Smooth muscle cell of the brain vasculature (primary cell): ENCODE data around the gene IFT122.
"Not testable (repeated sequence)": the region's sequence is repeated elsewhere in the genome, so short reads cannot be mapped to it uniquely, and the experiment has no call there.

Experiments used
- DNase-seq: peaks from one replicate; pipeline ENCODE4 v3.0.0-alpha.2; 2012; ENCODE audit warnings: low read depth, low spot score

Gene IFT122

DNA sequence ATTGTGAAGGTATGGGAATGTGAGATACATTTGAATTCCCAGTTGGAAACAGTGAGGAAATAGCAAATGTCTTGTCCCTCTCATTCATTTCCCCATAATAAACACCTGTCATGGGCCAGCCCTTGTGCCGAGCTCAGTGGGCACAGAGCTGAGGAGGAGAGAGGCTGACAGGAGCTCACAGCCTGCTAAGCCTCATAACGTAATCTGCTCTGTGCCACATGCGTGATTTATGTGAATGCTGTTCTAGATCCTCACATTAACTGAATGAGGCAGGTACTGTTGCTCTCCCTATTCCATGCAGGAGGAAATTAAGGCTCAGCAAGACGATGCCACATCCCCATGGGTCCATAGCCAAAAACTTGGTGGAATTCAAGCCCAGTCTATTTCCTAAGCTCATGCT, 53.2 kb downstream of the IFT122 start:
- no peak for DNase-seq

- not testable (repeated sequence) for DNase-seq
Measured at GRCh38 chr3:129494499-129494898, 54.5 kb downstream of the IFT122 start.

DNA sequence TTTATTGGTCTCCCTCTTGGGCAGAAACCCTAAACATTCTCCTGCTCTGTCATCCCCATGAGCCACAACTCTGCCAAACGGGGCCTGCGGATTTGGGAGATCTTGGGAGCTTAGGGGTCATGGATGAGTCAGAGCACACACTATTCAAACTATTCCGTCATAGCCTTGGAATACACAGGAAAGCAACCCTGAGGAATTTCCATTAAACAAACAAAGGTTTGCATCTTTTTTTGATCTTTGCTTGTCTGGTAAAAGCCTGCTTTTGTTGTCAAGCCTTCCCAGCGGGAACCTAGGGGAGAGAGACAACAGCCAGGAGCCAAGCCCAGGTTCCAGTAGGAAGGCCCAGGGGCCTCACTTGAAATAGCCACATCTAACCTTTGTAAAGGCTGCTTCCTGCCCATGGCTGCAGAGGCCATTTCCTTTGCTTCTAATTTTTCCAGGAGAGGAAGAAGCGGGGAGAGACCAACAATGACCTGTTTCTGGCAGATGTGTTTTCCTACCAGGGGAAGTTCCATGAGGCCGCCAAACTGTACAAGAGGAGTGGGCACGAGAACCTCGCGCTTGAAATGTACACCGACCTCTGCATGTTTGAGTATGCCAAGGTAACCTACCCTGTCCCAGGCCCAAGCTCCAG, 55.1 kb downstream of the IFT122 start:
- not testable (repeated sequence) for DNase-seq

- not testable (repeated sequence) for DNase-seq
Measured at GRCh38 chr3:129497876-129498275, 57.9 kb downstream of the IFT122 start.

DNA sequence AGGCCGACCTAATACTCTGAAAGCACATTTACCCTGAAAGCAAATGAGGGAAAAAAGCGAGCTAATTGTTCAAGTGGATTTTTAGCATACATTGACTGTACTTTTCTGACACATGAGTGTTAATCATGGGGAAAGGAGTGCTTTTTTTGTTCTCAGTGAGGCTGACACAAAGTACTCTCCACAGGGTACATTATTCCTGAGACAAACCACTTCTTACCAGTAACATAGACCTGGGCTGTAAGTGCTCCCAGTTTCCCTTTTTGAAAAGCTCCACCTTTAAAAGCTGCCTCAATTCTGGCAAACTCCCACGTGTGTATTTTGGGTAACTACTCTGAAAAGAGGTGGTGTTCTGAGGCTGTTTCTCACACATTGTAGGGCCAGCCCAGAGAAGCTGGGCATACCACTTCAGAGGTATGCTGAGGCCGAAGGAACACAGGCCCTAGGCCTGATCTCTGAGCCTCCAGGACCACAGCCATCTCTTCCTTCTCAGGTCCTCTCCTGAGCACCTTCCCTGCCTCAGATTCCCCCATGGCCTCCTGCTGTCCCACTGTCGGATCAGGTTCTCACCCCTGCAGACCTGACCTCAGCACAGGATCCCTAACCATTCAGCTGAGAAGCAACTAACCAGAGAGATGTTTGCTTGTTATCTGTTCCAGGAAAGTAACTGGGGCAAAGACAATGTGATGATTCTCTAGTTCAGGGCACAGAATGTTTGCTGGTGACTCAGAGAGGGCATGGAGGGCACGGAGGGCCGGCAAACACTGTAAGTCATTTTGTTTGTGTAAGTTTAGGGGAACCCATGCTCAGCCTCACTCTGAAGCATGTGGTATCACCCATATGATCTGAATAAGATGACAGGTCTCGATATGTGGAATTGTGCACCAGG, 58.8 kb downstream of the IFT122 start:
- DNase-seq = not testable (repeated sequence)

GRCh38 chr3:129499604-129500333, 59.7 kb downstream of the IFT122 start:
- not testable (repeated sequence) for DNase-seq

DNA sequence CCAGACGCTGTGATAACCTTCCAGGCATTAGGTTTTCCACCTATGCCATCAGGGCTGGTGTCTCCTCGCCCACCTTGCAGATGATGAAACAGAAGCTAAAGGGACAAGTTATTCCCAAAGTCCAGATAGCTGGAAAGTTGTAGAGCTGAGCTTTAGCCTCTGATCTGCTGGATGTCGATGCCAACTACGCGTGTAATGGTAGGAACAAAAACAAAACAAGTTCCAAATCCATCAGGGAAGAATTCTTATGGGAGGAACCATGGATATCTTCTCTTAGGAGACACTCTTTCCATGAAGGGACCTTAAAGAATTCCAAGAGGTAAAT, 60.3 kb downstream of the IFT122 start:
- no peak for DNase-seq

- DNase-seq = no peak
Measured at GRCh38 chr3:129501630-129502029, 61.6 kb downstream of the IFT122 start.

GRCh38 chr3:129502641-129503408, 62.8 kb downstream of the IFT122 start:
- no peak for DNase-seq

DNA sequence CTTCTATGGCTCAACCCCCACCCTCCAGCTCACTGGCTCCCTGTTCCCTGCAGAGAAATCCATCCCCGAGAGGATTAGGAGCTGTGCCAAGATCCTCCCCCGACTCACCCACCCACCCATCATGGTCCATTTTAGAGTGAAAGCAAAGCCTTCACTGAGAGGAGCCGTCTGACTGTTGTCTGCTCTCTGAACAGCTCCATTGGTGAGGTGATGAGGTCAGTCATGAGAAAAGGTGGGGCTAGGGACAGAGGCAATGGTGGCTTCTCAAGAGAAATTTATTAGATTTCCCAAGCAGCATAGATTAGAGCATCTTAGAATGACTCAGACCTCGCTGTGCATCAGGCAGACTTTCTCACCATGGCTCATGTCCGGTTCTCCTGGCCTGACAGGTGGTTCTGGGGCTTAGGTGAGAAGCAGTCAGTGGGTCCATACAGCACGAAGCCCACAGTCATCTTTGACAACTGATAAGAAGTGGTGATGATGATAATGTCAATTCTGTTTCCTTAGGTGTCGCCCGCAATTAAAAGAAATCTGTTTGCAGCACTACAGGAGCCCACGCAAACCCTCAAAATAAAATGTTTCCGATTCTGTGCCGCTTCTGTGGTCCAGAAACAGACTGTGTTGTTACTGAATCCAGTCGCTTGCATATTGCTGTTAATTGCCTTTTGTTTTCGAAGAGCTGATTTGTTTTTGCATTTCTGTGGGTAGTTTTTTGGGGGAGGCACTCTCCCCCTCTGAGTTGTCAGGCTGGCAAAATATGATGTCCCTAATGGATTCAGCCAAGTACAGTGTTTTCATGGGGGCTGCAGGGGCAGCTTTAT, 63.7 kb downstream of the IFT122 start:
- DNase-seq = no peak

DNA sequence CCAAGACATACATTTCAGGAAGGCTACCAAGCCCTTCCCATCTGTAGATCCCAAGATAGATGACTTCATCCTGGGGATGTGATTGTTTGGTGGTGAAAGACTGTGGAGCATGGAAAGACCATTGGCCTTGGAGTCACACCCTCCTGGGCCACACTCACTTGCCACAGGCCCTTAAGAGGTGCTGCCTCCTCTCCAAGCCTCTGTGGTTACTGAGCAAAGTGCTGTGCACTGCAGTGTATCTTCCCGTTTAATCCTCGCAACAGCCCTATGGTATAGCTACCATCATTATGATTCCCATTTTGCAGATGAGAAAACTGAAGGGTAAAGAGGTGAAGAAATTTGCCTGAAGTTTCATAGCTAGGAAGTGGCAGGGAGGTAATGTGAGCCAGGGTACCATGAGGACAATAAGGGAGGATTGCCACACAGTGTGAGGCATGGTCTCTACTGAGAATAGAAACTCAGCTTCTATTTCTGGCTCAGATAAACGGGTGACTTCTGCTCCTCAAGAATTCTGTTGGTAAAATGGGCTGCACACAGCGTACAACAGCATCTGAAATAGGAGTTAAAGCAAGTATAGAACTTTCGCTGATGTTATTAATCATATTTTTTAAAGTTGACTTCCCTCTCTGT, 64.6 kb downstream of the IFT122 start:
- DNase-seq = no peak

DNA sequence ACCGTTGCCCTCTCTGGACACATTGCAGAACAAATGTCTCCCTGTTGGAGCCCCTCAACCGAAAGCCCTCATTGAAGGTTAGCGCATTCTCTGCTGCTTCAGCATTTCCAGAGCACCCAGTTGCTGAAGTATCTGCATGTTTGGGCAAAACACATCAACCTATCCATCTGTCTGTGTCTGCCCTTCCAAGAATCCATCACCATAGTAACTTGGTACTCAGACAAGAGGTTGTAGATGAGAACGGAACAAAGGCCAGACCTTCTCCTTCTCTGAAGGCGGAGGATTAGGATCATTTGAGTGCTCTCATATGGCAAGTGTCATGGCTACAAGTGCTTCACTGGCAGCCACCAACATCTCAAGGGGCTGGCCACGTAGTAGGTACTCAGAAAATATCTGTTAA, 65.3 kb downstream of the IFT122 start:
- DNase-seq = no peak

DNA sequence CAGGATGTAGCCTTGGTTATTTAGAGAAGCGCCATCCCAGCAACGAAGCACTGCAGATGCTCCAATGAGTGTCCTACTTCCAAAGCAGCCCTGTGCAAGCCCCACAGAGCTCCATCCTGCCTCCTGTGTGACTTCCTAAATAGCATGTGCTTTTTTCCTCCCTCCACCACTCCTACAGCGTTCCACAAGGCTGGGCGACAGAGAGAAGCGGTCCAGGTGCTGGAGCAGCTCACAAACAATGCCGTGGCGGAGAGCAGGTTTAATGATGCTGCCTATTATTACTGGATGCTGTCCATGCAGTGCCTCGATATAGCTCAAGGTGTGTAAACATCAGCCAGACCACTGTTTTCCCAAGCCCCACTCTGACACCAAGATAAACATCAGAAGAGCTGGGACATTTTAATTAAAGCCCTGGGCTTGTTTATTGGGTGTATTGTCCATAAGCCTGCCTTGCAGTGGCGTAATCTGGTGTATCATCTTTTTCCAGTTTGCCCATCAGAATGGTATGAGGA, 66.3 kb downstream of the IFT122 start:
- DNase-seq = no peak

GRCh38 chr3:129507181-129507831, 67.3 kb downstream of the IFT122 start:
- DNase-seq = no peak

GRCh38 chr3:129512595-129512994, 72.6 kb downstream of the IFT122 start:
- no peak for DNase-seq

DNA sequence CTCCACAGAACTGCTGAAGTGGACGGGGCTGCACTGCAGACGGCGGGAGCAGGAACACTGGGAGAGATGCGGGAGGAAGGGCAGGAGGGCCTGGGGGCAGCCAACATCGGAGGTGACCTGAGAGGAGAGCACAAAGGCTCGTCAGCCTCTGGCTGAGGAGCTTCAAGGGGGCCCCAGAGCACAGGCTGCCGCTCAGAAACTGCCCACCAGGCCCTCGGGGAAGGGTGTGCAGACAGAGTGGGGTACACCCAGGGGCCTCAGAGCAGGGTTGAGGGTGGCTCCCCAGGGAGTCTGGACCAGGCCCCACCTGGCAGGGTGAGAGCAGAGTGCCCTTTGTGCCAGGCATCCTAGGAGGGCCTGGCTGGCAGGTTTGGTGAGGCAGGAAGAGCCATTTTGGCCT, 73.7 kb downstream of the IFT122 start:
- DNase-seq = no peak

DNA sequence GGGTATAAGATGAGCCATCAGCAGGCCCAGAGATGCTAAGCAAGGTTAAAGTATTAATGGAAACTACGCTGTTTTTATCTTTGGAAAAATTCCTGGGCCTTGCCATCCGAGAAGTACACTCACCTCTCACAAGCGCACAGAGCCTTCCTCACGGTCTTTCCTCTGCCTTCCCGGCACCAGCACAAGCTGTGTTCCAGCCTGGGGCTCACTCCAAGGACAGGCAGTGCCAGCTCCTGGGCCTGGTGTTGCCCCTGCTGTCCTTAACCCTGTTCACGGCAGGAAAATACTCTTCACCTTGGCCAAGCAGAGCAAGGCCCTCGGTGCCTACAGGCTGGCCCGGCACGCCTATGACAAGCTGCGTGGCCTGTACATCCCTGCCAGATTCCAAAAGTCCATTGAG, 74.1 kb downstream of the IFT122 start:
- DNase-seq = no peak

- DNase-seq = no peak
Measured at GRCh38 chr3:129514563-129514962, 74.5 kb downstream of the IFT122 start.

- DNase-seq = not testable (repeated sequence)
Measured at GRCh38 chr3:129515108-129515820, 75.2 kb downstream of the IFT122 start.
